HepG2 (cell line): ENCODE data around the gene PELI3.

ENCODE experiments used
- FOSL2 ChIP-seq: sonication (generic); formaldehyde crosslinking; IDR thresholded peaks from 2 replicates; pipeline ENCODE4 v1.4.0; 2020; ENCODE audit warnings: missing genetic modification reagents
- POLR2A ChIP-seq, 2 experiments: IDR thresholded peaks; 2 replicates each; pipeline ENCODE4 v1.6.1; 2011; ENCODE audit warnings: low read depth in 2 of 2, low read length in 2 of 2, mild to moderate bottlenecking in 1 of 2, moderate library complexity in 1 of 2; ENCODE audit not compliant: insufficient read depth in 1 of 2
- ZFAT ChIP-seq: sonication (generic); formaldehyde crosslinking; conservative IDR thresholded peaks from 2 replicates; pipeline ENCODE4 v1.8.1; 2023; ENCODE audit warnings: missing genetic modification reagents, inconsistent platforms
- ZNF660 ChIP-seq: sonication (generic); formaldehyde crosslinking; IDR thresholded peaks from 2 replicates; pipeline ENCODE4 v1.5.1; 2020; ENCODE audit warnings: mild to moderate bottlenecking, low read depth, missing genetic modification reagents, borderline replicate concordance

- TF ChIP-seq ZFAT (no peak), ZNF660 (no peak), POLR2A (IDR thresholded peaks at IDR 0.05; ENCODE audit: insufficient read depth in 1 of 2, low read depth in 2 of 2, low read length in 2 of 2) (no peak), FOSL2 (CRISPR knock-in tag) (no peak)
Measured at GRCh38 chr11:66419825-66420224, 46.9 kb upstream of the PELI3 start.
